GM19463 (cell line): ENCODE results near the gene GAREM1.
A peak's percentile ranks its signal among the peaks of the same experiment; 100 is the strongest.

ENCODE experiments used
- ATAC-seq: cut with Tn5 transposase; IDR thresholded peaks from one replicate; pipeline ENCODE4 v1.9.1; 2021; ENCODE audit warnings: mild to moderate bottlenecking, moderate library complexity; ENCODE audit not compliant: unreplicated experiment

Gene GAREM1

GRCh38 chr18:32332708-32333107, 138.0 kb downstream of the GAREM1 start:
- ATAC-seq, result no peak

GRCh38 chr18:32328974-32329373, 141.7 kb downstream of the GAREM1 start:
- no peak for ATAC-seq

GRCh38 chr18:32328379-32328778, 142.3 kb downstream of the GAREM1 start:
- ATAC-seq, result no peak

- no peak for ATAC-seq
Observed at GRCh38 chr18:32326450-32327308, 144.0 kb downstream of the GAREM1 start.

- ATAC-seq, result no peak
Observed at GRCh38 chr18:32324181-32324580, 146.5 kb downstream of the GAREM1 start.

- ATAC-seq, result no peak
Observed at GRCh38 chr18:32321826-32322225, 148.9 kb downstream of the GAREM1 start.

GRCh38 chr18:32319084-32319483, 151.6 kb downstream of the GAREM1 start:
- no peak for ATAC-seq

- no peak for ATAC-seq
Observed at GRCh38 chr18:32318581-32318980, 152.1 kb downstream of the GAREM1 start.

GRCh38 chr18:32317651-32318050, 153.0 kb downstream of the GAREM1 start:
- no peak for ATAC-seq

GRCh38 chr18:32315881-32316280, 154.8 kb downstream of the GAREM1 start:
- ATAC-seq, result no peak

GRCh38 chr18:32310774-32311173, 159.9 kb downstream of the GAREM1 start:
- ATAC-seq, result no peak

- no peak for ATAC-seq
Observed at GRCh38 chr18:32310101-32310500, 160.6 kb downstream of the GAREM1 start.

- no peak for ATAC-seq
Observed at GRCh38 chr18:32308493-32309120, 162.1 kb downstream of the GAREM1 start.

- no peak for ATAC-seq
Observed at GRCh38 chr18:32303400-32303799, 167.3 kb downstream of the GAREM1 start.

GRCh38 chr18:32302806-32303205, 167.9 kb downstream of the GAREM1 start:
- ATAC-seq, result no peak

GRCh38 chr18:32301976-32302743, 168.5 kb downstream of the GAREM1 start:
- ATAC-seq, result peak; percentile 78

GRCh38 chr18:32301361-32301760, 169.3 kb downstream of the GAREM1 start:
- no peak for ATAC-seq

GRCh38 chr18:32300914-32301313, 169.8 kb downstream of the GAREM1 start:
- no peak for ATAC-seq

- ATAC-seq, result no peak
Observed at GRCh38 chr18:32299484-32299883, 171.2 kb downstream of the GAREM1 start.

GRCh38 chr18:32298171-32298667, 172.5 kb downstream of the GAREM1 start:
- no peak for ATAC-seq

GRCh38 chr18:32297579-32298170, 173.0 kb downstream of the GAREM1 start:
- no peak for ATAC-seq
